Activated CD8-positive, alpha-beta memory T cell treated with anti-CD3 and anti-CD28 coated beads, Interleukin-2, amount 50 U/mL, for 4 hours (primary cell): ENCODE results near the gene ELL2.

Experiments
- DNase-seq: peaks from one replicate; pipeline ENCODE4 v3.0.0-alpha.2; 2020

ELL2 gene

DNA sequence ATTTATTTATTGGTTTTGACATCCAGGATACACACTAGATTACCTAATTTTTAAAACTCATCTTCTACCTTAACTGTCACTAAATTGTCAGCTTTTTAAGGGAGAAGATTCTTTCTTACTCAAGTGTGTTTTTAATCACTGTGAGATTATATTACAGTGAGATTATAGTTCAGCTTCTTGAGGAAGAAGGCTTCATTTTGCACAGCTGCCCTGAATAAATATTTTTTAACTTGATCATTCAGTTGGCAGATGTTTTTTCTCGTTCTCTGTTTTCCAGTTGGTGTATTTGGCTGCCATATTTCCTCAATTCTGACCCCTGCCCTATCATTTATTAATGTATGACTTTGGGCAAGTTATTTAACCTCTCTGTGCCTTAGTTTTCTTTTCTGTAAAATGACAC, 15.0 kb upstream of the ELL2 start:
- DNase-seq = no peak

DNA sequence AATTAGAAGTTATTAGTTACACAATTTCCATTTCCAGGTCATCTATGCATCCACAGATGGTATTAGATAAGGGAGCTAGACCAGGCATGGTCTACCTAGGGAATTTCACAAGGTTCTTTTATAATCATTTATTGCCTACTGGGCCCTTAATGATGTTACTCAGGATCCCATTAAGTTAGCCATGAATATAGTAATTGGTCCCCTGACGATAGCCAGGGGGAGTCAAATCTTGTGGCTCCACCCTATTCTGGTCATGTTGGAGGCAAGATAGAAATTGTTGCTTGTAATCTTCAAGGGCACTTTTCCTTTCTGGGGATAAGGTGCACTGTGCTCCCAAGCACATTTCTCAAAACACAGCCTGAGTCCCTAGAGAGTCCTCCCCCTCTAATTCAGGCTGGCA, 14.1 kb upstream of the ELL2 start:
- DNase-seq = no peak

DNA sequence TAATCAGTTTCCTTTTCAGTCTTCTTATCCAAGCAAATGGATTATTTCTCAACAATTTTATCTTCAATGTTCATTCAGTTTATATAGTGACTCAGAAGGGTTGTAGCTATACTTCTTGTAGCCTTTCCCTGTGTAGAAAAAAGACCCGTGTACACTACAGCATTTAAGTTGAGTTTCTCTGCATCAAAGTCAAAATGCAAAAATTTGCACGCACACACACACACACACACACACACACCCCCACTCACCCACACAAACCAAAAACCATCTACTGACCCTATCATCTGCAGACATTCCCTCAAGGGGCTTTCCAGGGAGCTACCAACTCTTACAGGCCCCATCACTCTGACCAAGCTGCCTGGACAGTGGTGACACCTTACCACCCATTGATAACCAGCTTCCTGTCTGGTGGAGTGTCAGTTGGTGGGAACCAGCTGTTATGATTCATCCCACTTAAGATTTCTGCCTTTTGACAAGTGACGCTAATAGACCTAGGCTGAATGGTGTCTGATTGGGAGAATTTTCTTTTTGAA, 12.2 kb upstream of the ELL2 start:
- DNase-seq = no peak

DNA sequence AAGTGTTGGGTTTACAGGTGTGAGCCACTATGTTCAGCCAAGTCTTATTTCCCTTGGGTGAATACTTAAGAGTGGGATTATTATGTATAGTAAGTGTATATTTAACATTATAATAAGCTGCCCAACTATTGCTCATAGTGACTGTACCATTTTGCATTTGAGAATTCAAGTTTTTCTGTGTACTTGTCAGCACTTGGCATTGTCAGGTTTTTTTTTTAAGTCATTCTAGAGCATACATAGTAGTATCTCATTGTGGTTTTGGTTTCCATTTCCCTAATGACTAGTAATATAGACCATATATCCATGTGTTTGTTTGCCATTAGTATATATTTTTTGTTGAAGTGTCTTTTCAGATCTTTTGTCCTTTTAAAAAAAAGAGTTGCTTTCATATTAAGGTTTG, 10.5 kb upstream of the ELL2 start:
- no peak for DNase-seq

DNA sequence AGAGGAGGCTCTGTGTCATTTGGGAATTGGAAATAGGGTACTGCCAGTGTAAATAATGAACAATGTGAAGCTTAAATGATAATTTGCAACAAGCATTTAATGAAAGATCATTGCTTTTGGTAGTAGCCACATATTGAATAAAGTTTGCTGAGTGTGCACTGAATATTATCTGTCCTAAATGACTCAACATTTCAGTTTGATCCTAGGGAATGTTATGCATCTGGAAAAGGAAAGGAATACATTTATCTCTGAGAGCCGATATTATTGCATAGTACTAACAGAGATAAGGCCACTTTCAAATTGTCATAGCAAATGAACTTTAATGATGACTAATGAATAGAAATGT, 8.7 kb upstream of the ELL2 start:
- DNase-seq = no peak

DNA sequence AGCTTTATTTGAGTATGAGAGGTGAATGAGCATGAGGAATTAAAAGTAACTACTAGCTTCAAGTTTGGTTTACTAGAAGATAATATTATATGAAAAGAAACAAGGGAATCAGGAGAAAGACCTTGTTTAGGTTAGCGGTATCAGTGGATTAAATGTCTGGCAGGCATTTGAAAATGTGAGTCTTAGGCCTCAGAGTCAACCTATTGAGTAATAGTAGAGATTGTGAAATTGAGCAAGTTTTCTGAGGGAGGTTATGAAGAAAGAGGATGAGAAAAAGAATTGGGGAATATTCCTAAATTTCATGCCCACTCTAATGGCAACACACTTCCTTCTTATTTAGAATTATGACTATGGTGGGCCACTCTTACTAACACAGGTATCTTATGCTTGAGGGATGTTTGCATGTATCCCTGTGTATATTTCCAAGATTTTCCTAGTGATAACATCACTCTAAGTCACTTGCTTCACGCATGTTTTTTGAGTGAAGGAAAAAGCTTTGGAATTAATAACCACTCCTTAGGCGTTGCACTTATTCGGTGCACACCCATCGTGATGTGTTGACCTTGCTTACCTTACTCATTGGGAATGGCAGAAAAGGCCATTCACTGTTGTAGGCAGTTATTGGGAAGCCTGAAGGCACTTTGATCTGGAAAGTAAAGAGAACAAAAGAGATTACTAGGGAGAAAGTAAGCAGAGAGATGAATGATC, 8.2 kb upstream of the ELL2 start:
- no peak for DNase-seq

DNA sequence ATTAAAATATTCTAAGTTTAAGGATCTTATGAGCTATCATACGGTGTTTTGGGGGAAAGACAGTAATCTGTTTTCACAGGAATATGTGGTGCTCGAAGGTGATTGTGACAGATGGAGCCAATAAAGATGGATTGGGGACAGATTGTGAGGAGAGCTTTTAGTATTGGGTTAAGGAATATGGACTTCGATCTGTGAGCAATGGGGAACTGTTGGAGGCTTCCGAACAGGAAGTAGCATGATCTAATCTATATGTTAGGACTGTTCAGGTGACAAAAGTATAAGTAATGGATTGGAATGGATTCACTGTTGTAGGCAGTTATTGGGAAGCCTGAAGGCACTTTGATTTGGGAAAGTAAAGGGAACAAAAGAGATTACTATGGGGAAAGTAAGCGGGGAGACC, 7.4 kb upstream of the ELL2 start:
- no peak for DNase-seq

DNA sequence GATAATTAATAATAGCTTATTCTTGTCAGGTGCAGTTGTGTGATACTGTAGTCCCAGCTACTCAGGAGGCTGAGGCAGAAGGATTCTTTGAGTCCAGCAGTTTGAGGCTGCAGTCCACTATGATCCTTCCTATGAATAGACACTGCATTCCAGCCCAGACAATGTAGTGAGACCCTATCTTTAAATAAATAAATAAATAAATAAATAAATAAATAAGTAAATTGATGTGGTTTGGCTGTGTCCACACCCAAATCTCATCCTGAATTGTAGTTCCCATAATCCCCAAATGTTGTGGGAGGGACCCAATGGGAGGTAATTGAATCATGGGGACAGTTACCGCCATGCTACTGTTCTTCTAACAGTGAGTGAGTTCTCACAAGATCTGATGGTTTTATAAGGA, 5.6 kb upstream of the ELL2 start:
- no peak for DNase-seq

DNA sequence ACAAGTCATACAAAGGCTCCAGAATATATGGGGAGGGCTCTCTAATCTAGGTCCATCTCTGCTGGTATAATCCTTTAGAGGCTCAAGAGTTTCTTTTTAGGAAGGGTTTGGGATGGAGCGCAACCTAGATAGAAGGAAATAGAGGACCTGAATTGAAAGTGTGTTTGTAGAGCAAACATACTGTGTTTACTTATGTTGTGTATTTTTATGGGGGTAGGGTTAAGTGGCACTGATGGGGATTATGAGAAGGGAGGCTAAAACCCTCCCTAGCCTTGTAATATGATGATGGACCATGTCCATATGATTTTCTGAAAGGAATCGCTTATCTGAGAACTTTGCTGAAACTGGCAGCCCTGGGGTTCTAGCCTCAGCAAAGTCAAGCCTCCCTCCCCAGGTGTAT, 4.4 kb upstream of the ELL2 start:
- no peak for DNase-seq

DNA sequence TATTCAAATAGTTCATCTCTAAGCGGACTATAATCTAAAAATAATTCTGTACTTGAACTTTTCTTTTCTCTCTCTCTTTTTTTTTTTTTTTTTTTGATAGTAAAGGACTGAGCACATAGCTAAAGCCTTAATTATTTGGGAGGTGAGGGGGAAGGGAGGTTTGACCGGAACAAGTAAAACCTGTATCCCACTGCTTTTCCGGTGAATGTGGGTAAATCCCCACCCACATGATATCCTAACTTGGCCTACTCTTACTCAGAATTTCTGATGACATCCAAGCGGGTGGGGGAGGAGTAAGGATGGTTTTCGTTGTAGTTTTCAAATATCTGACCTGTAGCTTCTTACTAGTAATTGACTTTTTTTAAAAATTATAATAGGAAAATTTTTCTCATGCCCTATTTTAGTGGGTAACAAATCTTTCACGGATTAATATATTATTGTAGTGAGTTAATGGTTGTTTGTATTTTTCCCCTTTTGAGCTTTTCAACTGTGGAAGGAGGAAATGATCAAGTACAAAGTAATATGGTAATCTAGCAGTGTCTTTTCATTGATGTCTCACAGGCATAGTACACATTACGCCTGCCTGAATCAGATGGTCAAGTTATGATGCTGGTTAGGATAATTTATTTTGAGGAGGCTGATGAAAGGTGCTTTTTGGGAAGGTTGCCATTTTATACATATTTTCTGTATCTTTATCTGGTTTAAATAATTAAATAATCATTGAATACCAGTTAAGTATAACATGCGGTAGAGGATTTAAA, 2.2 kb upstream of the ELL2 start:
- no peak for DNase-seq

DNA sequence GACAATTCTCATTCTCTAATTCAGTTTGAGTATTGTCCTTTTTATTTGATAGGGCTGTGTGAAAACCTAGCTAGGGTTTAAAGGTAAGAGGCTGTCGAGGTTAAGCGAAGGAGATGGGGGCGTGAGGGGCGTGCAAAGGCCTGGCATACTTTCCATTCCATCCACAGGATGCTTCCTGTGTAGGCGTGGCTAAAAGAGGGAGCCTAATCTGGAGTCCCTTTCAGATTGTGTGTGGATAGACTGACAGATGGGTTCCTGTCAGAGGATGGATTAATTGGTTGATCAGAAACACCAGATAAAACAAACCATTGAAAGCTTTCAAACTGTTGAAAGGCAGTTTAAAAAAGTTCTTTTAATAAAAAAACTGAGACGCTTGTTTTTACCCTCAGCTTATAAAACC, 1.1 kb upstream of the ELL2 start:
- no peak for DNase-seq

DNA sequence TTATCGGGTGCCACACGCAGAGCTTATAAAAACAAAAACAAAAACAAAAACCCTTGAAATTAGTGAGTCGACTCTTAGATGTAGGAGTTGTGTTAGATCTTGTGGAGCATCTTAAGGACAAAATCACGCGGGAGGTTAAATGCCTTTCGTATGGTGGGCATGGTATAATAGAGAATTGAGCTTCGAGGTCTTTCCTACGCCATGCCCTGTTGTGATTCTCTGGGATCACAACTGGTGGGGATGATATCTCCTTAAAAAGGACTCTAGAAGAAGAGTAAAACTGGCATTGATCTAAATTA, 773 bp upstream of the ELL2 start:
- no peak for DNase-seq

DNA sequence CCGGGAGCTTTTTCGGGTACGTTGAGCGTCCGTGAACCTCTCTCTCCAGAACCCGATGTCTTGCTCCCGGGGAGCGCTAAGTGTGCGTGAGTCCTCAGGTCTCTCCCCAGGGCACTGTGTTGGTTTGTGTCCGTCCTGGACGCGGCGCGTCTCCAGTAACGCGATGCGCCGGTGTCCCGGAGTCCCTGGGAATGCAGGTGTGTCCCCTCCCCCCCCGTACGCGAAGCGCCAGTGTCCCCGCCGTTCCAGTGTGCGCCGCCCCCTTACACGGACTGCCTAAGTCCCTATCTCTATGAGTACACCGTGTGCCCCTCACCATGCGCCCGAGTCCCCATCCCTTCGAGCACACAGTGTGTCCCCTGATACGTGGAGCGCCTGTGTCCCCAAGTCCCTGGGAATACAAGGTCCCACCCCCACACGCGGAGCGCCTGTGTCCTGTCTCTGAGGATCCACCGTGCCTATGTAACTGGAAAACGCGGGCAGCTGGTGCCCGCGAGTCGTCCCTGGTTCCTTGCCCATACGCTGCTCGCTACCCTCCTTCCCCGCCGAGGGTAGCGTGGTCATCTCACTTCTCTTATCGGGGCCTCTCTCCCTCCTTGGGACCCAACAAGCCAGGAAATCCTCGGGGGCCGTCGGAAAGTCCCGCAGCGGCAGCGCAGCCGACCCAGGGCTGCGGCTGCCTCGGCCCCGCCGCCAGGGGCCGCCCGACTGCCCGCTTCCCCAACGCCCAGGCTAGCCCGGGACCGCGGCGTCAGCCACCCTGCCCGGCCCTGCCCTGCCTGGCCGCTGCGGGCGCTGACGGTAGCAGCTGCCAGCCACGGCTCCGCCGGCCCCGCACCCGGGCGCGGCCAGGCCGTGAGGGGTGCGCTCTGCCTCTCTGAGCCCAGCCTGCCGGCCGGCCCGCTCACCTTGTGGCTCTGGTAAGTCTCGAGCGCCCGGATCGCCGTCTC, 709 bp downstream of the ELL2 start:
- peak; percentile 76 for DNase-seq

DNA sequence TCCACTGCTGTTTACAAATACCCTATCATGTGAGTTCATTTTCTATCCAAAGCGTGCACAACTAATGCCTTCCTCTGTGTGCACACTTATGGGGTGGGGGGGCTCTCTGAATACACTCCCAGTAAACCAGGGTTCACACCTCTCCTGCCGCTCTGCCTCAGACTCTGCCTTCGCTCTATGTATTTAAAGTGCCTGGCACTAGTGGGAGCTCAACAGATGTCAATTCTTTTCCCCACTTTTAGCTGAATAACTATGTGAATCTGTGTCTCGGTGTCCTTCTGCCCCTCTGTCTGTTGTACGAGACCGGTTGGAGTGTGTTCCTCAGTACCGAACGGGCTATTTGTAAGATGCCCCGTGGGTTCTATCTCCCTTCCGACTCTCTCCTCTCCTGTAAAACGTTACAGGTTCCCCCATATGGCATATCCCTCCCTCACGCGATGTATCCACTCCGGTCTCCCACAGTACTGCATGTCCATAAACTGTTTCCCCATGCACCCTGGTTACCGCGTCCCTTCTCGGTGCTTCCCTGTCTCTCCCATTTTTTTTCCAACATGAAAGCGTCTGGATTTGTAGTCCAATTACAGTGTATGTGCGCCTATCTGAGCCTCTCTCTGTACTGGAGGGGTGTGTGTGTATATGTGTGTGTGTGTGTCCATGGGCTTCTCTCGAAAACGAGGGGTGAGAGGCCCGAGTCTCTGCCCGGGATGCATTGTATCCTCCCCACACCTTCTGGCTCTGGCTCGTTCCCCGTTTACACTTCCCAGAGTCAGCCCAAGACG, 1.6 kb downstream of the ELL2 start:
- no peak for DNase-seq

DNA sequence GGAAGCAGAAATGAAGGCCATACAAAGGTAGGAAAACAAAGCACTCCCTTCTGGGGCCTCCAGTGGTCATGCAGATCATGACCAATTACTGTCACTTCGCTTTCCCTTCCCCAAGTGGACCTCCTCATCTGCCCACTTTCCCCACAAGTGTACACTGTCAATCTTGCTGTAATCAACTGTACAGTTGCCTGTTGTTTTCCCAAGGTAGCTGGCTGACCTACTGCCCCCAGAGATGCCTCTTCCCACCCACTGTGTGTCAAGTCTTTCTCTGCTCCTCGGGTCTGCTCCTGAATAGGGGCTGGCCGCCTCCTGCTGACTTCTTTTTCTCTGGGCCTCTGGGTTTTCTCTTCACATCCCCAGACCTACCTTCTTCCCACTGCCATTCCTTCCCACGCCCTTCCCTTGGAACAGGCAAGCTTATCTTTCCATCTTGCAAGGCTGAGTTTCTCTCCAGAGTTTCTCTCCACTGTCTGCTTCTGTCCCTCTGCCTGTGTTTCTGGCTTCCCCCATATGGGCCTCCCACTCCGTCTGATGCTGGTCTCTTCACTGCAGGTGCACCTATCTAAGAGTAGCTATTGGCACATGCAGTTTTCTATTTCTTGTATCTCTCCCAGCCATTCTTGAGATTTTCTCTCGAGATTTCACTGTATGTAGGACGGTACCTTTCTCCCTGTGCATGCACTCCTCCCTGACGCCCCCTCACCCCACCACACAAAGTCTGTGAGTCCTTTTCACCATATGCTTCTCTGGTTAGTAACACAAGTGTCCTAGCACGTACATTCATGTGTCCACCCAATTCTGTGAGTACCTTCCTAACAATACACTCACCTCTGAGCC, 2.4 kb downstream of the ELL2 start:
- no peak for DNase-seq

DNA sequence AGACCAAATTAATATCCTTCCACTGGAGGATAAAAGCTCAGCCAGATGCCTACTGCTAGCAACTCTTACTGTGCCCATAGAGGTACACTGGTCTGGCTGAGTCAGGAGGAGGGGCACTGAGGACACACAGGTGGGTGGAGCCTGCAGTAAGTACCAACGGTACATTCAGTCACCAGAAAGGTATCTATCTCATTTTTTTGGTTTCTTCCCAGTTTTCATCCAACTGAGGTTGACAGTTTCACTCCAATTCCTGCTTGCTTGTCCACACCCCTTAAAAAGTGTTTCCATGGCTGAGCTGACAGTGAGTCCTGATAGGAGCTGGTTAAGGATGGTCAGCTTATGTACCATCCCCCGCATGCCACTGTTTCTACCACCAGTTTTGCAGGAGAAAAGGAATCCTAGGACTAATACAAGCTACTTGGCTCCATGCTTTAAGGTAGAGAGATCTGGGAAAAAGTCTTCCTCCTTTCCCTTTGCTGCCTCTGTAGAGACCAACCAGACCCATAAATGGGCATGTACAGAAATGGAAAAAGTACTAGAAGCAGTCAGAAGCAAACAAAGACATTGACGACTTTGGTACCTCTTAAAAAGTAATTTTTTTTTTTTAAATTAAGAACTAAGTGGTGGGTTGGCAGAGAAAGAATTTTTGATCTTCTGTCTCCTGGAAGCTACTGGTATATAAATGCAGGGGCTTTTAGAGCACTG, 3.2 kb downstream of the ELL2 start:
- no peak for DNase-seq

DNA sequence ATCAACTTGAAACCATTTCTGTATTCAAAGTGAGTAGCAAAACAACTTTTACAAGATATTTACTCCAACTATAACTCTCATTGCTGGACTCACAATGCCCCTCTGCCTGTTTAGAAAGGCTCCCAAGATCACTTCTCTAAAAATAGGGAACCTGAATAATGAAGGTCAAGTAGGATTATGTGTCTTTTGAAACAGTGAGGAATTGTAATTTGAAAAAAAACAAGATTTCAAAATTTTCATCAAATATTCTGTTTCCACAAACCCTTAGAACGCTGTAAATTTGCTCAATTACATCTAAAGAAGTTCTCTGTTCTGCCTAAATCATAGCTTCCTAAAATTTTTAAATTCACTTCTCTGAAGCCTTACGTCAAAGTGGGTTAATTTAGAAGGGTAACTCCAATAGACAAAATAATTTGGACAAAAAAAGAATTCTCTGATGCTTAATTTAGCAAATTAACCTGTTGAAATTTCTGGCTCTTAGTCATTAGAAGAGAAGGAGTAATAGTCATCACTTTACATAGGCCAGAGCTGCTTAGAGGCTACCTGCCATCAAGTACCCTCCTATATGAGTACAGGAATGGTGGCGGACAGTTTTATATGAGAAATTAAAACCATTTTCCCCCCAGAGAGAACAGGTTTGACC, 4.0 kb downstream of the ELL2 start:
- no peak for DNase-seq

DNA sequence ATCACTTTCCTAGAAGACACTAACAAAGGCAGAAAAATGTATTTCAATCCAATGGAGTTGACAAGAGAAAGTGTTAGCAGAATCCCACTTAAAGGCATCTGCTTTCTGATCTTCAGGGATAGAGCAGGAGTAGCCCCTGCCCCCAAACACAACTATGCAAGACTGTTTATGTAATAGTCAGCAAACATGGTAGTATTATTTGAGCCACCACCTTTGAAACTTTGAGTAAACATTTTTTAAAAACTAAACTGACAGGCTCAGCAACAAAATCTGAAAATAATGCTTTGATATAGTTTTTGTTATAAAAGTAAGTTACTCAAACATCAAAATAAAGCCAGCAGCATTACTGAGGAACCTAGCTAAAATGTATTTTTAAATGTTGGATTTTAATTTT, 4.8 kb downstream of the ELL2 start:
- no peak for DNase-seq

DNA sequence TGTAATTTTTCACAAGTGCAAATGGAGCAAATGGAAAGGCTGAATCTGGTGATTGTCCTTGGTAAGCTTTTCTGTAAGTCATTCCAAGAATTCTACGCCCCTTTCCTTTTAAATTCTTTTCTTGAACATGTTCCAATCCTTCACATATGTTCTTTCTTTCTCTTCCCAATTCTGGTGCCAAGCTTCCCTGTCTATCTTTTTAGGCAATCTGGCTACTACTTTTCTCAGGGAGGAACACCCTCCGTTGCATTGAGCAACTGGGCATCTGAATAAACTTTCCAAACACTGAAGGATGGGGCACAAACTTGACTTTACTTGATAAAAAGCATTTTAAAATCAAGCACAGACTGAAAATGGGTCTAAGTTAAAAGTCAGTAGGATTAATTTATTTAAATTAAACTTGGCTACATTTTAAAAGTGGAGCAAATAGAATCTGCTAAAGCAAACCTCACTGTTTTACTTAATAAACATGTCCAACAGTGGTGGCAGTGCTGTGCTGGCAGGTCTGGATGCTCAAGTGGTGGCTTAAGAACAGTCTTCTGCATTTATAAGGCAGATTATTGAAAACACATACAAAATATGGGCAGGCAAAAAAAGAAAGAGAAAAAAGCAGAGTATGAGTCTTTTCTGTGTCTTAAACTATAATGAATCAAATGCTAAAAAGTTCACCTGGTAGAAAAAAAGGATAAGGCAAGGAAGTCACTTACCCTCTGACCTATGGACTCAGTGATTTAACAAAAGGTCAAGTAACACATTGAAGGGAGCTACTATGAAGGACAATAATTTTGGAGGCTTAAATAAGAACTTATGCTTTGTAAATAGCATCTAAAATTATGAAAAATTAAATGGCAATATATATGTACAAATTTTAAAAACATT, 5.4 kb downstream of the ELL2 start:
- no peak for DNase-seq

DNA sequence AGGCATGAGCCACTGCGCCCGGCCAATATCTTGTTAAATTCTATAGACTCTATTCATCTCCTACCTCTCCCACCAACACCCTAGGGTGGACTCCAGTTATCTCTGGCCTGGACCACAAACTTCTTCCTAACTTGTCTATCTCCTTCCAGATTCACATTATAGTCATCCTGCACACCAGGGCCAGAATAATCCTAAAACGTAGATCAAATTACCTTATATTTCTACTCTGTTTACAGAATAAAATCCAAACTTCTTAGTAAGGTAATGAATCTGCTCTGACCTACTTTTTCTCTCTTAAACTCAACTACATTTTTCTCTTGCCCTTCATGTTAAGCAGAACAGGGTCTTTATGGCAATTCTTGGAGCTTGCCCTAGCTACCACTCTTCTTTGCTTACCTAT, 6.9 kb downstream of the ELL2 start:
- no peak for DNase-seq
